ENCODE data around the gene OR10G7. TPM values are rescaled to one million over a fixed set of nuclear protein-coding genes. Genes with fewer than 3 reads are reported as not detected.

OR10G7 gene, protein sequence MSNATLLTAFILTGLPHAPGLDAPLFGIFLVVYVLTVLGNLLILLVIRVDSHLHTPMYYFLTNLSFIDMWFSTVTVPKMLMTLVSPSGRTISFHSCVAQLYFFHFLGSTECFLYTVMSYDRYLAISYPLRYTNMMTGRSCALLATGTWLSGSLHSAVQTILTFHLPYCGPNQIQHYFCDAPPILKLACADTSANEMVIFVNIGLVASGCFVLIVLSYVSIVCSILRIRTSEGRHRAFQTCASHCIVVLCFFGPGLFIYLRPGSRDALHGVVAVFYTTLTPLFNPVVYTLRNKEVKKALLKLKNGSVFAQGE
- not detected for total RNA-seq

DNA sequence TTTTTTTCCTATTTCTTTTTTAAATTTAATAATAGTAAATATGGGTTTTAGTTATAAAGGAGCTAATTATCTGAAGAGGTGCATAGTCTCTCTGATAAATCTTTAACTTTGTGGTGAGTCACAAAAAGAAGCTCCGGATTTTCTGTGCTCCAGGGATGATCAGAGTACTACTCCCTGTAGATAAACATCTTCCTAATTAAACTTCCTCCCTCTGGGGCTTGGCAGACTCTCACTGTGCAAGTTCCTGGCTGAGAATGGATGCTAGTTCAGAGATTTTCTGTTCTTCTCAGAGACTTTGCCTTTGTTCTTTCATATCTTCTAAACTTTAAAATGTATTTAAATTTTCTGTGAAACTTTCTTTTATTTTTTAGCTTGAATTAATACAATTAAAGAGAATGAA, at the start of gene OR10G7:
Gene OR10G7, minus strand, starts transcription at position 72 of the 400 bp plus-strand sequence. CDS start 2,324 bp downstream, outside the sequence.
- no peak within 1 kb of the TSS for H3K4me3 ChIP-seq
- H3K27ac ChIP-seq = no peak within 1 kb of the TSS
- H3K4me1 ChIP-seq = no peaks in the 10 kb centered on the region
- DNase-seq (no peak), ATAC-seq (no peak)
- no peaks in the 10 kb centered on the region for H3K36me3 ChIP-seq
- intact Hi-C loops (cut with DNase I; ENCODE audit: low total_unique reads) = no loop called here
- in situ Hi-C loops (cut with MboI; ENCODE audit: low sequenced_read_pairs in 4 of 4) = no loop called here
- no peak for TF ChIP-seq POLR2A (IDR thresholded peaks at IDR 0.05)
- TF ChIP-seq, protein P1, sequence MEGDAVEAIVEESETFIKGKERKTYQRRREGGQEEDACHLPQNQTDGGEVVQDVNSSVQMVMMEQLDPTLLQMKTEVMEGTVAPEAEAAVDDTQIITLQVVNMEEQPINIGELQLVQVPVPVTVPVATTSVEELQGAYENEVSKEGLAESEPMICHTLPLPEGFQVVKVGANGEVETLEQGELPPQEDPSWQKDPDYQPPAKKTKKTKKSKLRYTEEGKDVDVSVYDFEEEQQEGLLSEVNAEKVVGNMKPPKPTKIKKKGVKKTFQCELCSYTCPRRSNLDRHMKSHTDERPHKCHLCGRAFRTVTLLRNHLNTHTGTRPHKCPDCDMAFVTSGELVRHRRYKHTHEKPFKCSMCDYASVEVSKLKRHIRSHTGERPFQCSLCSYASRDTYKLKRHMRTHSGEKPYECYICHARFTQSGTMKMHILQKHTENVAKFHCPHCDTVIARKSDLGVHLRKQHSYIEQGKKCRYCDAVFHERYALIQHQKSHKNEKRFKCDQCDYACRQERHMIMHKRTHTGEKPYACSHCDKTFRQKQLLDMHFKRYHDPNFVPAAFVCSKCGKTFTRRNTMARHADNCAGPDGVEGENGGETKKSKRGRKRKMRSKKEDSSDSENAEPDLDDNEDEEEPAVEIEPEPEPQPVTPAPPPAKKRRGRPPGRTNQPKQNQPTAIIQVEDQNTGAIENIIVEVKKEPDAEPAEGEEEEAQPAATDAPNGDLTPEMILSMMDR (IDR thresholded peaks at IDR 0.05 in 4 of 5, conservative IDR thresholded peaks at IDR 0.05 in 1 of 5) = no peak
- H3K27me3 ChIP-seq = no peaks in the 10 kb centered on the region
- no peaks in the 10 kb centered on the region for H3K9me3 ChIP-seq

GRCh38 chr11:124085997-124086846, 45.1 kb upstream of the OR10G7 start:
- no peak for ATAC-seq
- Histone ChIP-seq H3K27me3 (no peaks in the 10 kb centered on the region), H3K27ac (no peak overlapping the region)

GRCh38 chr11:124085583-124085982, 44.5 kb upstream of the OR10G7 start:
- no peaks in the 10 kb centered on the region for H3K36me3 ChIP-seq
- no peak overlapping the region for H3K27ac ChIP-seq
- no peaks in the 10 kb centered on the region for H3K9me3 ChIP-seq
- no peaks in the 10 kb centered on the region for H3K27me3 ChIP-seq
- no peak overlapping the region for H3K4me3 ChIP-seq
- in situ Hi-C loops (cut with MboI; ENCODE audit: low sequenced_read_pairs in 4 of 4) (no loop called here), intact Hi-C loops (cut with DNase I; ENCODE audit: low total_unique reads) (no loop called here)
- TF ChIP-seq, protein P1 (IDR thresholded peaks at IDR 0.05 in 4 of 5, conservative IDR thresholded peaks at IDR 0.05 in 1 of 5) = no peak
- no peak for TF ChIP-seq POLR2A (IDR thresholded peaks at IDR 0.05)
- DNase-seq (no peak), ATAC-seq (no peak)
- H3K4me1 ChIP-seq = no peaks in the 10 kb centered on the region

More at GRCh38 chr11:124085997-124086846, 45.1 kb upstream of the OR10G7 start:
- TF ChIP-seq, protein P1 (IDR thresholded peaks at IDR 0.05 in 4 of 5, conservative IDR thresholded peaks at IDR 0.05 in 1 of 5) = no peak
- no peak for TF ChIP-seq POLR2A (IDR thresholded peaks at IDR 0.05)
- Histone ChIP-seq H3K4me1 (no peaks in the 10 kb centered on the region), H3K4me3 (no peak overlapping the region), H3K9me3 (no peaks in the 10 kb centered on the region), H3K36me3 (no peaks in the 10 kb centered on the region)
- no peak for DNase-seq
- in situ Hi-C loops (cut with MboI; ENCODE audit: low sequenced_read_pairs in 4 of 4) (no loop called here), intact Hi-C loops (cut with DNase I; ENCODE audit: low total_unique reads) (no loop called here)

DNA sequence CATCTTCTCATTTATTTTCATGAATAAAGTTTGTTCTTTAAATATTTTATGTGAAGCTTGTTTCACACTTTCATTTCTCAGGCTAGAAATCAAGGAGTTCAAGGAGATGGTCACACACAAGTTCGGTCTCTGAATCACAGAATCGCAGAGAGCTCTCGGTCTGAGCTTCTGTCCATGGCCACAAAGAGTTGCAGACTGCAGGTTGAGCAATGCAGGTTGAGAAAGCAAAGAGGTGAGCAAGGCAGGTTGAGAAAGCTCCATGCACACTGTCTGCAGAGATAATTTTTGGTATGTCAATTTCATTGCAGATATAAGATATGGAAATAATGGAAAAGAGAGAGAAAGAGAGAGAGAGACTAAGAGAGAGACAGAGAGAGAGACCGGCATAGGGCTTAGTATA, 41.2 kb upstream of the OR10G7 start:
- Histone ChIP-seq H3K4me3 (no peak overlapping the region), H3K36me3 (no peaks in the 10 kb centered on the region), H3K9me3 (no peaks in the 10 kb centered on the region), H3K4me1 (no peaks in the 10 kb centered on the region), H3K27ac (no peak overlapping the region), H3K27me3 (peaks cover 0 to 2% (median 0%) of the 10 kb centered on the region in 3 donors)
- DNase-seq = no peak
- in situ Hi-C loops (cut with MboI; ENCODE audit: low sequenced_read_pairs in 4 of 4) (no loop called here), intact Hi-C loops (cut with DNase I; ENCODE audit: low total_unique reads) (no loop called here)
- no peak for TF ChIP-seq POLR2A (IDR thresholded peaks at IDR 0.05)
- TF ChIP-seq, protein P1 (IDR thresholded peaks at IDR 0.05 in 4 of 5, conservative IDR thresholded peaks at IDR 0.05 in 1 of 5) = no peak
- ATAC-seq = no peak
